ENCODE results near the gene HES1.
"Not testable (repeated sequence)": the region's sequence is repeated elsewhere in the genome, so short reads cannot be mapped to it uniquely, and the experiment has no call there.

HES1 gene

DNA sequence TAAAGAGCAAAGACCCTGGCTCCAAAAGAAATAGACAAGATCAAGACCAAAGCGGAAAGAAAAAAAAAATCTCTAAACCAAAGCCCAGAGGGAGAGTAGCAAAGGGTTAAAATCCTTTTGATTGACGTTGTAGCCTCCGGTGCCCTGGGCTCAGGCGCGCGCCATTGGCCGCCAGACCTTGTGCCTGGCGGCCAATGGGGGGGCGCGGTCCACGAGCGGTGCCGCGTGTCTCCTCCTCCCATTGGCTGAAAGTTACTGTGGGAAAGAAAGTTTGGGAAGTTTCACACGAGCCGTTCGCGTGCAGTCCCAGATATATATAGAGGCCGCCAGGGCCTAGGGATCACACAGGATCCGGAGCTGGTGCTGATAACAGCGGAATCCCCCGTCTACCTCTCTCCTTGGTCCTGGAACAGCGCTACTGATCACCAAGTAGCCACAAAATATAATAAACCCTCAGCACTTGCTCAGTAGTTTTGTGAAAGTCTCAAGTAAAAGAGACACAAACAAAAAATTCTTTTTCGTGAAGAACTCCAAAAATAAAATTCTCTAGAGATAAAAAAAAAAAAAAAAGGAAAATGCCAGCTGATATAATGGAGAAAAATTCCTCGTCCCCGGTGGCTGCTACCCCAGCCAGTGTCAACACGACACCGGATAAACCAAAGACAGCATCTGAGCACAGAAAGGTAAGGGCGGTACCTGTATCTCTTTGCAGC, at the start of gene HES1:
Gene HES1 (plus strand): TSS at position 343 of the 713 bp plus-strand sequence. CDS start 233 bp downstream, at position 576.
- DNase-seq = peak; percentile 77

DNA sequence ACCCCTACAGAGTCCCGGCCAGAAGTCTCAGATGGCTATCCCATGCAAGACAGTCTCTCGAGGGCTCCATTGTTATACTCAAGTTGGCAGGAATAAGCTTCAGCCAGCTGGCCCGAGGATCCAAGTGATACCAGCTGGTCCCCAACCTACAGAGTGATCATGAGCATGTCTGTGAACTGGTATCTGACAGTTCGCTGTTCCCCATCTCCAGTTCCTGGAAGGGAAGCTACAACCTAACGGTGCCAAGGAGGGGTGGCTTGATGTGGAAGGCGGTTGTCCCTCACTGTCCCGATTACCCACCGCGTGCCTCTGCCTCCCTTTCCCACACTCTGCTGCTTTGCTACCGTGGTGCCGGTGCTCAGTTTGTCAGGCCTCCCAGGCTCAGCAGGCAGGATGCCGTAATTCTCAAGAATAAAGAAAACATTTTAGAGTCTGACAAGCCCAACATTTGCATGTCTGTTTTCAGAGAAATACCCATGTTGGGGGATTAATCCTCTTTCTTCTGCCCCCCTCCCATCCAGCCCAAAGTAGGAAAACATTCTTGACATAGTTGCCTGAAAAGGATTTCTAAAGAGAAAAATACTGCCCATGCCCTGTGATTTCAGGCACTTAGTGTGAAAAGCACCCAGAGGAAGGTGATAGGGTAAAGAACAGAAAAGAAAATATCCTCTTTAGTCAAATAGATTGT, 49.4 kb upstream of the HES1 start:
- no peak for DNase-seq

- DNase-seq = no peak
Measured at GRCh38 chr3:194087280-194087679, 48.7 kb upstream of the HES1 start.

DNA sequence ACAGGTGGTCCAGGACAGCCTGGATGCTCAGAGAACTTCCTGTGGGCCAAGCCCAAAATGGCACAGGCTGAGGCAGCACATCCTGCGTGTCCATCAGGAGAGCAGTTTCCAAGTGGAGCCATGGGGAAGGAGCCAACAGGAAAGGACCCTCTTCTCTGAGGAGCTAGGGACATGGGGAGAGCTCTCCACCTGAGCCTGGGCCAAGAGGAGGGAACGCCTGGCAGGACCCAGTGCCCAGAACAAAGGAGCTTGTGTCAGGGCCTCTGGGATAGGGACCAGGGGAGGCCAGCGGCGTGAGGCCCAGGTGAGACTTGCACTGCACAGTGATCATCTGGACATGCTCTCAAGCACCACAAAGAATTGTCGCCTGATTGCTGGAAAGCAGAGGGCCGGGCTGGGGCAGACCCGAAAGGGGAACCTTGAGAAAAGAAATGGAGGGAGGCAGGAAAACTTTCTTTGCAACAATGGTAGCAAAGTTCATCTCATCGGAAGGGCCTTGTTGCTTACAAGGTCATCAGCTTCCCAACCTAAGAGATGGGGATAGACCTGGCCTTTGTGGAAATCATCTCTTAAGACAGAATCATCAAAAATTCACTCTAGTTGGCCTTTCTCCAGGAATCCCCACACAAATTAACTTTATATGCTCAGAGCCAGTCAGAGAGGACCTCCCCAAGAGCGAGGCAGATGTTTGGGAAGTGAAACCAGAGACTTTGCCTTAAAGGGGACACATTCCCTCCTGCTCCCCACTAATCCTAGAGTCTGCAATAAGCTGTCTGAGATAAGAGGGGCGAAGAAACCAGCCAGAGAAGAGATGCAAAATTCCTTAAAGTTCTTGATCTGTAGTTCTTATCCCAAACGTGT, 47.7 kb upstream of the HES1 start:
- no peak for DNase-seq

DNA sequence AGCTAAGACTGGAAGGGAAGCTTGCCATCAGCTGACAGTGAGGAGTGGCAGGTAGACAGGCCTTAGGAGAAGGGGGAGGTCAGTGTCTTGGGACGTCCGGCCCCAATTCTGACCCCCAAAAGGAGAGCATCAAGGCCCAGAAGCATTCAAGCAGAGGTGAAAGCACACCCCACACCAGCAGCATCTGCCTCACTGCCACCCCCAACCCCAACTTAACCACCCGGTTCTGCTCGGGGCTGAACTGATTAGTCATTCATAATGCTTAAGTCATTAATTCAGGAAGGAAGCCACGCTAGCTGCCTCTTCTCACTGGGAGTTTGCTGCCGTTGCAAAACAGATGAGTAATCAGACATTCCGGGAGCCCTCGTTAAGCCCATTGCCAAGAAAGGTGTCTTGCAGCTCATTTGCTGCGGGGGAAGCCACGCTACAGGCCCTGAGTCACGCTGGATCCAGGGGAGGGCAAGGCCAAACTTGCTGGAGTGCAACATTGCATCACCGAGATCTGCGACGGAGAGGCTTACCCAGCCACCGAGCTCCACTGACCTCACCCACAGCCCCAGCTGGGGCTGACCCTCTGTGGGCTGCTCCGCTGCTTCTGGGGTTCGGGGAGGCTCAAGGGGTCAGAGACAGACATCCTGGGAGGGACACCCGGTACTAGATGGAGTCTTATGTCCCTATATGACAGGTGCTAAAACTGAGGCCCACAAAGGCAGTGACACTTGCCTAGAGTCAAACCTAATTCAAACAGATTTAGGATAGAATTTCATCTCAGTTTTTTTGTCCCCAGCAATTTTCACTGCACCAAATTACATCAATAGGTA, 46.4 kb upstream of the HES1 start:
- peak; percentile 30 for DNase-seq

DNA sequence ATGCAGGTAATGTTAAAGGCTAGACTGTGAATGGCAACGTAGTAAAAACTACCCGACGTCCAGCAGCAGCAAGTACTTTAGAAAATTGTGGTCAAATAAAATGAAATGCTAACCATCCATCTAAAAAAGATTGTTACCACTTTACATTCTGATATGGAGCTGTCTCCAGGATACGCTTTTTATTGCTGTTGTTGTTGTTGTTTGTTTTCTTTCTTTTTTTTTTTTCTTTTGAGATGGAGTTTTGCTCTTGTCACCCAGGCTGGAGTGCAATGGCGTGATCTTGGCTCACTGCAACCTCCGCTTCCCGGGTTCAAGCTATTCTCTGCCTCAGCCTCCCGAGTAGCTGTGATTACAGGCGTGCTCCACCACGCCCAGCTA, 45.8 kb upstream of the HES1 start:
- DNase-seq = not testable (repeated sequence)

- no peak for DNase-seq
Measured at GRCh38 chr3:194090716-194091115, 45.2 kb upstream of the HES1 start.

DNA sequence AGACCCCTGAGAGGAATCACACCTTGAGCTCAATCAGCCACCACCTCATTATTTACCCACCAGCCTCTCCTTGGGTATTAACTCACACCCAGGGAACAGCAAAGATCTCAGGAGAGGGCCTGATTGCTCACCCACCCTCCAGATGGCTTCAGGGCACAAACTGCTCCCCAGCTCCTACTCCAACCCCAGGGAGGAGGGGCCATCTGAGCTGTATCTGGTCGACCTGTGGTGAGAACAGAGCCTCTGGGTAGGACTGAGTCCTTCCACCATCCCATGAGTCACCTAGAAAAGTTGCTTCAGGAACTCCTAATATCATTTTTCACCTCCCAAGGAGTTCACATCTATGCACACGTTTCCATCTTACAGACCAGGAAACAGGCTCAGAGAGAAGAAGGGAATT, 44.8 kb upstream of the HES1 start:
- no peak for DNase-seq

DNA sequence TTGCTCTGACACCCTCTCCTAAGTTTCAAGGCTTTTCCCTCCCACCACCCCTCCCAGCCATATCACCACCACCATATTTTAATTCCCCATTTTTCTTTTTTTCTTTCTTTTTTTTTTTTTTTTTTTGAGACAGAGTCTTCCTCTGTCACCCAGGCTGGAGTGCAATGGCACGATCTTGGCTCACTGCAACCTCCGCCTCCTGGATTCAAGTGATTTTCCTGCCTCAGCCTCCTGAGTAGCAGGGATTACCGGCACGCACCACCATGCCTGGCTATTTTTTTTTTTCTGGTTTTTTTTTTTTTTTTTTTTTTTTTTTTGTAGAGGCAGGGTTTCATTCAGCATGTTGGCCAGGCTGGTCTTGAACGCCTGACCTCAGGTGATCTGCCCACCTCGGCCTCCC, 44.1 kb upstream of the HES1 start:
- DNase-seq = not testable (repeated sequence)

DNA sequence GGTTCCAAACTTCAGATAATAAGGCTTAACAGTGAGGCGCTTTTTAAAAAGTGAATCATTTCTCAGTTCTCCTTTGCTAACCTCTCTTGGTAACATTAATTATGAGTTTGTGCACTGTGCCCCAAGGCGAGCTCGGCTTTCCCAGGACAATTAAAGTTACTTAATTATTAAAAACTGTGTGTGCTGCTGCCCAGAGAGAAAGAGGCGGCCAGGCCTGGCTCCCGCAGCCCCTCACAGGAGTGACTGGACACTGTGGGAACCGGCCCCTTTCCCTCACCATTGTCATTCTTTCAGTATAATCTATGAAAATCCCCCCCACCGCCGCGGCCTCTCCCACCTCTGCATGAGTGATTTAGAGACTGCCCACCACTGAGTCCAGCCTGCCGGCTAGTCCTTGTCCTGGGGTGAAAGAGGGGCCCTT, 43.1 kb upstream of the HES1 start:
- DNase-seq = no peak

DNA sequence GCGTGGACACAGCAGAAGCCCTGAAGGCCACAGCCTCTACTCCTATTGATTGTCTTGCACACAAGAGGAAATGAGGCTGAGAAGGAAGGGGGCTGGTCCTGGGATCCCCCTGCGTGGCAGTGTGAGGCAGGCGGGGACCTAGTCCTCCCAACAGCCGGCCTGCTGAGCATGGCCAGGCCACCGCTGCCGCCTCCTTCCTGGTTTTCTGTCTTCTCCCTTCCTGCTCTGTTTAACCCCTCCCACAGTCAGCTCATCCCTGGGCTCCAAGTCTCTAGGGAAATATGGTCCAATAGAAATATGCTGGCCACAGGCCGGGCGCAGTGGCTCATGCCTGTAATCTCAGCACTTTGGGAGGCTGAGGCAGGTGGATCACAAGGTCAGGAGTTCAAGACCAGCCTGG, 42.1 kb upstream of the HES1 start:
- no peak for DNase-seq

- DNase-seq = peak; percentile 79
Measured at GRCh38 chr3:194095464-194095863, 40.5 kb upstream of the HES1 start.

DNA sequence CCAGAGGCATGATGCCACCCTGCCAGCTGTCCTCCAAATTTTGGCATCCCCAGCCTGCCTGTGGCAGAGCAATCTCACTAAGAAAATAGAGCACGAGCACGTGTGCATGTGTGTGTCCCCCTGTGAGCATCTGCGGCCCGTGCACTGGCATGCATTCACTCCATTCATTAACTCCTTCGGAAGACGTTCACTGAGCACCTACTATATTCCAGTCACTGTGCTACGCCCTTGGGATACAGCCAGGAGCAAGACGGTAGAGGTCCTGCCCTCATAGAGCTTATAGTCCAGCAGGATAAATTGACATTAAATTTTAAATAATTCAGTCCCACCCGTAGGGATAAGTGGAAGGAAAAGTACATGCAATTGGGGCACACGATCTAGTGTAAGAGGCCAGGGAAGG, 40.0 kb upstream of the HES1 start:
- no peak for DNase-seq

DNA sequence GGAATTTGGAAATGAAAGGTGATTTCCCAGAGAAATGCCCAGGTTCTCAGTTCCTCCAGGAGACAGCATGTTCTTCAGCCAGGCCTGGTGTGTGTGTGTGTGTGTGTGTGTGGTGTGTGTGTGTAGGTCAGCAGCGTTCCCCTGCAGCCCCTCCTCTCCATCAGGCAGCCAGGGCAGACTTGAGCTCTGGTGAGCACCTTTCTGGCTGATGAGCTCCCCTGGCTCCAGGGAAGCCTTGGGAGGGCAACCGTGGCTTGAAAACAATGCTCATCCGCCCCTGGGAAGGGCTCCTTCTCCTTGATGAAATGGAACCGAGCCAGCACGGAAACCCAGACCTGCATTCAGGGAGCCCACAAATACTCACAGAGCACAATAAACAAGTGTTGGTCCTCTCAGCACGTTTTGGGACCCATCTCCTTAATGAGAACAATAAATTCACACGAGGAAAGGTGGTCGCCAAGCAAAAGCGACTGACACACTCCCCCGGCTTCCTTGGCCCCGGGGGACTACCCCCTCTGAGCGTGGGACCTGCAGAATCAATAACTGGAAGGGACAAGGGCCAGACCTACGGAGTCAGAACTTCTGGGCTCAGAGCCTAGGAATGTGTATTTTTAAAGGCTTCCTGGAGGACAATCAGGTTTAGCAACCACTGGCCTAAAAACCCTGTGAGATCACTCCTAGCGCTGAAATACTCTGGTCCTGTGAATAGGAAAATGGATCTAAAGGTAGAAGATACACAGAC, 38.6 kb upstream of the HES1 start:
- DNase-seq = no peak

DNA sequence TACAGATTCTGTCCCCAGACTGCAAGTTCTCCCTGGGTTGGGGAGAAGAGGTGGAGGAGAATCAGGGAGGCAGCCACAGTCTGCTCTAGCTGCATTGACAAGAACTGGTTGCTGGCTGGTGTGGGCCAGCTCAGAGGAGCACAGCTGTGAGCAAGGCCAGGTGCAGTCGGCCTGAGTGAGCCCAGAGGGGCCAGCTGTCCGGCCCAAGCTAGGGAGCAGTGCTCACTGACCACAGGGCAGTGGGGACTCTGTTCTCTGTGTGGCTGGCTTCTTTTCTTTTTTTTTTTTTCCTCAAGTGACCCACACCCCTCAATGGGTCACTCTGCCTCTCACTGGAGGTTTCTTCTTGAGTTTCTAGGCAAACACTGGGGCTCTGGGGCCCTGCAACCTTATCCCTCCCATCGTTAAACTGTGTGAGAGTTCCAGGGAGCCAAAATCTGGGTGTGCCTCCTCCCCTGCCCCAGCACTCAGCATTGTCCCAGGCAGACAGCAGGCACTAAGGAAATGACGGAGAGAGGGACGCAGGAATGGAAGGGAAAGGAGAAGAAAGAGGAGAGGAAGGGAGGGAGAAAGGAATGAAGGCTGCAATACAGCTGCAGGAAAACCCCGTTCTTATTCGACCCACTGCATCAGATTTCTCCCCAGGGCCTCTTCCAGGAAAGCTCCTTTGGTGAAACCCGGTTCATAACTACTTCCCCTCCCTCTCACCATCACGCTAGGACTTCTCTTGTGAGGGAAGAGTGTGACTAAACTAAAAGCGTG, 37.7 kb upstream of the HES1 start:
- DNase-seq = no peak

GRCh38 chr3:194098843-194099183, 37.1 kb upstream of the HES1 start:
- no peak for DNase-seq

- DNase-seq = no peak
Measured at GRCh38 chr3:194099215-194099614, 36.7 kb upstream of the HES1 start.

DNA sequence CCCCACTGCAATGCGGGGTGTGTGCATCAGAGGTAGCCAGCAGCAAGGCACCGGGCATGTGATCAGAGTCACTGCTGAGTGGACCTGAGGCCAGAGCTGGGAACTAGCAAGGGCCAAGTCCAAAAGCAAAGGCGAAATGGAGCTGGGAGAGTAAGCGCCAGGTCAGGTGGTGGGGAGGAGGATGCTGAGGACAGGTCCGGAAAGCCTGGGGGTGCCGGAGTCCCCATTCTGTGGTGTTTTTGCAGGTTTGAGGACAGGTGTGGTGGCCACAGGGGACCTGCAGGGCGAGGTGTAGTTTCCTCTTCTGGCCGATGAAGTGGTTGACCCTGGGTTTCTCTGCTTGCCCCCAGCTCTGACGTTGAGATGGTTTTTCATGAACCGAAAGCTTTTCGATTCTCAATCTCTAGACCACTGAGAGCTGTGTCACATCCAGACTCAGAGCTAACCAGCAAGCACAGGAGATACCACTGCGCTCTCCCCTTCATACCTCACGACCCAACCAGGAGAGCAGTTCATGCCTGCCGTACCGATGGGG, 35.0 kb upstream of the HES1 start:
- no peak for DNase-seq

DNA sequence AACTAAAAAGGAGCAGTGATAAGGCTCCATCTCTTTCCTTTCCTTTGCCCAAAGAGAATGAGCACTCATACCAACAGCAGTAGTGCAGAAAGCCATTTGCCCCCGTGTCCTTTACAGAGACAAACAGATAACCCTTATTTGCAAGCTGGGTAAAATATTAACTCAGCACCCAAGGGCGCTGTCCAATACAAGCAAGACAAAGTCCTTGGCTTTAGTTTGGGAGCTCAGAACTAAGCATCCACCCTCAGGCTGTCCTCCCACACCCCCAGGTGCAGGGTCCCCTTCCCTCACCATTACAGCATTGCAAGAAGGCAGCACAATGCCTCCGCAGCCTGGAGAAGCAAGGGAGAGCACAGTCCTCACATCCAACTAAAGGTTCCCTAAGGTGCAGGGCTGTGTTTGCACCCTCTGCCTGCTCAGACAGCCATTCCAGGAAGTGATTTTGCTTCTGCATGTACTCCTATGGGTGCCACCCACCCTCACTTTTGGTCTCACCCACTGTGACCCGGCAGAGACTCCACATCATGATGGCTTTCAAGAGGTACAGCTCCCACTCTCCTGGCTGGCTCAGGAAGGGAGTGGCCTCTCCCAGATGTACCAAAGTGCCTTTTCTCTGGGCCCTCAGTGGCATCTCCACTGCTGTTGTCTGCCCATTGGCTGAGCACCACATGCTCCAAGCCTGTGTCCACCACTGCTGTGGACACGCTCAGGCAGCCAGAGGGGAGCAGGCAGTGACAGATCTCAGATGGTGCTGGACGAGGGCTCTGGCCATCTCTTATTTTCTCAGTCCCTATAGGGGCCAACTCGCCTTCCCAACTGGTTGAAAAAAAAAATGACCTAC, 34.1 kb upstream of the HES1 start:
- no peak for DNase-seq

DNA sequence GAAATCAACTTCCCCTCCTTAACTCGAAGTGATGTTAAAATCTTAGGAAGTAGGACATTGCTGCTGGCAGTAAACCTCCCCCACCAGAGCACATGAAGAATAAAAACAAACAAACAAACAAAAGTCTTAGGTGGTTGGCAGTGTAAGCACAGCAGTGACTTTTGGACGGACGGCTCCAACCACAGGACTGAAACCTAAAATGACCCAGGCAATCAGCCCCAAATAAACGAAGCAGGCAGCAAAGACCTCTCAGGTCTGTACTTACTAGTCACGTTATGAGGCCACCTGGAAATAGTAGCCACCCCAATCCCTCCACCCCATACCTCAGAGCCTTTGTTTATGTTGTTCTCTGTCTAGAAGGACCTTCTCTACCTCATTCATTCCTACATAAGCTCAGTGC, 33.5 kb upstream of the HES1 start:
- DNase-seq = no peak

All from DMS79 treated with DMSO at 0.1 percent for 48 hours (cell line).